Gastrocnemius medialis (tissue), 4 donors: Measurements from ENCODE around the gene ZNF680.

Experiments used
- CTCF ChIP-seq, 5 experiments: fragments of 450-650 bp in 3 of 5; fragments of 200-600 bp in 2 of 5; sonication (generic) in 2 of 5; IDR thresholded peaks in 4 of 5; conservative IDR thresholded peaks in 1 of 5; 1 replicate in 4 of 5; 2 replicates in 1 of 5; pipeline ENCODE4 v1.5.1; 2016 to 2019; ENCODE audit warnings: antibody characterized with exemption in 5 of 5, mild to moderate bottlenecking in 3 of 5, moderate library complexity in 3 of 5
- POLR2A ChIP-seq, 2 donors: fragments of 450-650 bp; IDR thresholded peaks; one replicate each; pipeline ENCODE4 v1.6.1; 2017; ENCODE audit warnings: antibody characterized with exemption in 2 of 2, mild to moderate bottlenecking in 2 of 2, moderate library complexity in 2 of 2

GRCh38 chr7:64610997-64611396 lies 48.1 kb upstream of the ZNF680 start:
- TF ChIP-seq POLR2A (IDR thresholded peaks at IDR 0.05) (no peak), CTCF (IDR thresholded peaks at IDR 0.05 in 4 of 5, conservative IDR thresholded peaks at IDR 0.05 in 1 of 5) (no peak)
